Measurements from ENCODE around the gene SLC45A3.

Gene SLC45A3

GRCh38 chr1:205701420-205701819, 21.1 kb upstream of the SLC45A3 start:
- DNase-seq (ENCODE audit: low read depth in 2 of 2): no peak

GRCh38 chr1:205700865-205701401, 20.6 kb upstream of the SLC45A3 start:
- DNase-seq (ENCODE audit: low read depth in 2 of 2): no peak

- no peak for DNase-seq (ENCODE audit: low read depth in 2 of 2)
Measured at GRCh38 chr1:205699416-205699815, 19.1 kb upstream of the SLC45A3 start.

GRCh38 chr1:205698921-205699320, 18.6 kb upstream of the SLC45A3 start:
- DNase-seq (ENCODE audit: low read depth in 2 of 2): no peak

- DNase-seq (ENCODE audit: low read depth in 2 of 2): no peak
Measured at GRCh38 chr1:205693421-205693991, 13.2 kb upstream of the SLC45A3 start.

GRCh38 chr1:205692423-205692822, 12.1 kb upstream of the SLC45A3 start:
- DNase-seq (ENCODE audit: low read depth in 2 of 2): no peak

GRCh38 chr1:205690122-205690756, 9.9 kb upstream of the SLC45A3 start:
- DNase-seq (ENCODE audit: low read depth in 2 of 2): no peak

GRCh38 chr1:205689479-205689878, 9.2 kb upstream of the SLC45A3 start:
- DNase-seq (ENCODE audit: low read depth in 2 of 2): no peak

- no peak for DNase-seq (ENCODE audit: low read depth in 2 of 2)
Measured at GRCh38 chr1:205688171-205689080, 8.1 kb upstream of the SLC45A3 start.

GRCh38 chr1:205687242-205687641, 6.9 kb upstream of the SLC45A3 start:
- DNase-seq (ENCODE audit: low read depth in 2 of 2): no peak

GRCh38 chr1:205681364-205681763, 1.1 kb upstream of the SLC45A3 start:
- DNase-seq (ENCODE audit: low read depth in 2 of 2): no peak

- DNase-seq (ENCODE audit: low read depth in 2 of 2): no peak
Measured at GRCh38 chr1:205678286-205679111, 1.8 kb downstream of the SLC45A3 start.

GRCh38 chr1:205677167-205677566, 3.1 kb downstream of the SLC45A3 start:
- no peak for DNase-seq (ENCODE audit: low read depth in 2 of 2)

GRCh38 chr1:205676597-205676996, 3.7 kb downstream of the SLC45A3 start:
- no peak for DNase-seq (ENCODE audit: low read depth in 2 of 2)

GRCh38 chr1:205676002-205676401, 4.3 kb downstream of the SLC45A3 start:
- DNase-seq (ENCODE audit: low read depth in 2 of 2): no peak

GRCh38 chr1:205675247-205675646, 5.1 kb downstream of the SLC45A3 start:
- DNase-seq (ENCODE audit: low read depth in 2 of 2): no peak

GRCh38 chr1:205672970-205673369, 7.3 kb downstream of the SLC45A3 start:
- no peak for DNase-seq (ENCODE audit: low read depth in 2 of 2)

- DNase-seq (ENCODE audit: low read depth in 2 of 2): no peak
Measured at GRCh38 chr1:205672395-205672889, 7.9 kb downstream of the SLC45A3 start.

- no peak for DNase-seq (ENCODE audit: low read depth in 2 of 2)
Measured at GRCh38 chr1:205670611-205671430, 9.5 kb downstream of the SLC45A3 start.

GRCh38 chr1:205670150-205670446, 10.2 kb downstream of the SLC45A3 start:
- no peak for DNase-seq (ENCODE audit: low read depth in 2 of 2)
